Activated T-helper 2 cell treated with anti-CD3 and anti-CD28 coated beads, Interferon-gamma antibody, Interleukin-2, Interleukin-4, amounts not matched to agents 10 μg/mL and 5 μg/mL and 100 μg/mL, durations not matched to agents 14 hours and 24 hours and 36 hours (primary cell): Measurements from ENCODE around the gene PKP4. TPM values are rescaled to one million over a fixed set of nuclear protein-coding genes. Genes with fewer than 3 reads are reported as not detected.

Experiments used
- DNase-seq: peaks from one replicate; pipeline ENCODE4 v3.0.0; 2021; ENCODE audit warnings: low spot score
- H3K27ac Mint-ChIP-seq: one replicate; pipeline ENCODE4 v1.8.0; 2021; ENCODE audit warnings: mixed read lengths
- H3K27me3 Mint-ChIP-seq: one replicate; pipeline ENCODE4 v1.8.0; 2021; ENCODE audit warnings: low read depth, mixed read lengths
- H3K36me3 Mint-ChIP-seq: one replicate; pipeline ENCODE4 v1.8.0; 2021; ENCODE audit warnings: low read depth, mixed read lengths
- H3K4me1 Mint-ChIP-seq: one replicate; pipeline ENCODE4 v1.8.0; 2021; ENCODE audit warnings: low read depth, mixed read lengths
- H3K4me3 Mint-ChIP-seq: one replicate; pipeline ENCODE4 v1.8.0; 2021; ENCODE audit warnings: low read depth, mild to moderate bottlenecking, moderate library complexity, mixed read lengths
- H3K9me3 Mint-ChIP-seq: one replicate; pipeline ENCODE4 v1.8.0; 2021; ENCODE audit warnings: mixed read lengths
- intact Hi-C: fragments of 100-400 bp; cut with micrococcal nuclease; formaldehyde crosslinking; loops from one replicate; pipeline ENCODE4 v1.15.1; 2023
- total RNA-seq: library from RNA; stranded (reverse); gene quantifications from 2 replicates; pipeline ENCODE4 v1.2.3, GENCODE V29; 2022

PKP4 gene
- total RNA-seq, 1 donor from 2014 or later: 26.9 TPM

DNA sequence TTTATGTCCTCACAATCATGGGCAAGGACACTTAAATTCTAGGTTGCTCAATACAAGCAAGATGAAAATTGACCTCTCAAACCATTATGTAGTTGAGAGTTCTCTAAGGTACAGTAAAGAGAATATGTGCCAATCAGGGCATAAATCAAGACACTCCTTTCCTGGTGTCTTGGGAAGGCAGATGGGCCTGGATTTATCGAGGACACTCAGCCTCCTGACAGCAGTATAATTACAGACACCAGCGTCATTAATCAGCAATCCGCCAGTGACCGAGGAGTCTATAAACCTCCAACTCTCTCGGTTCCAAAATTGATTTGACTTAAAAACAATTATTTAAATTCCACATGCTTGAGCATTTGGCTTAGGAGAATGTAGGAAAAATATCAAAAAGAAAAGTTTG is 262.7 kb downstream of the PKP4 start:
- no peaks in the 10 kb centered on the region for H3K4me1 Mint-ChIP-seq
- no peaks in the 10 kb centered on the region for H3K9me3 Mint-ChIP-seq
- no peak overlapping the region for H3K27ac Mint-ChIP-seq
- H3K36me3 Mint-ChIP-seq: no peaks in the 10 kb centered on the region
- intact Hi-C loops: no loop called here
- H3K4me3 Mint-ChIP-seq: no peak overlapping the region
- H3K27me3 Mint-ChIP-seq: no peaks in the 10 kb centered on the region
- DNase-seq: no peak

- H3K9me3 Mint-ChIP-seq: no peaks in the 10 kb centered on the region
- H3K4me3 Mint-ChIP-seq: no peak overlapping the region
- H3K27me3 Mint-ChIP-seq: no peaks in the 10 kb centered on the region
- intact Hi-C loops: no loop called here
- no peak overlapping the region for H3K27ac Mint-ChIP-seq
- H3K36me3 Mint-ChIP-seq: no peaks in the 10 kb centered on the region
- no peak for DNase-seq
- H3K4me1 Mint-ChIP-seq: no peaks in the 10 kb centered on the region
These were observed 265.7 kb downstream of the PKP4 start for GRCh38 chr2:158722266-158723105.

DNA sequence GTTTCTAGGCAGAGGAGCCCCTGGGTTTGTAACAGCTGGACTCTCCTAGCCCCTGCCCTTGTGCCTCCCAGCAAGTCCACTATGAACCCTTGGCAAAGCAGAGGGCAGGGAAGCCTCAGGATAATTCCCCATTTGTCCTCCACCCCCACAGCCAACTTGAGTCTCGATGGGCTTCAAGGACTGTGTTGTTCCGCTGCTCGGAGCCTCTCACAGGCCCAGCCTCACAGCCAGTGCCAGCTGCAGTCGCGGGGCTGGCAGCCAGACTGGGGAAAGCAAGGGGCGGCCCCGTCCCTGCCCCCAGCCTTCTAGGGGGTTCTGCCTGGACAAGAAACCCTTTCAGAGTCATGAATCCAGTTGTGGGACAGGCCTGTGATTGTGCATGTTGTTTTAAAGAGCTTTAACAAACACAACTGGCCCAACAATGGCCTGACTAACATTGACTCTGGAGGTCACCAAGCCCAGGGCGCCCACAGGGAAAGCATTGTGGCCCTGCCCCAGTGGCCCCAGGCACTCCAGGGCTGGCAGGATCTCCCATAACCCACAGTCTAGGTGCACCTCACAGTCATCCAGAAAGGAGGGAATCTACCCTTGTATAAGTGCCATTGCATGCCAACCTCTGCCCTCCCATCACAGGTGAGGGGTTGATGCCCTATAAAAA is 266.6 kb downstream of the PKP4 start:
- DNase-seq: no peak
- no peaks in the 10 kb centered on the region for H3K4me1 Mint-ChIP-seq

GRCh38 chr2:158723921-158724802 is 267.4 kb downstream of the PKP4 start:
- H3K9me3 Mint-ChIP-seq: no peaks in the 10 kb centered on the region
- no peaks in the 10 kb centered on the region for H3K4me1 Mint-ChIP-seq
- no peaks in the 10 kb centered on the region for H3K36me3 Mint-ChIP-seq
- H3K27ac Mint-ChIP-seq: no peak overlapping the region
- H3K27me3 Mint-ChIP-seq: no peaks in the 10 kb centered on the region
- H3K4me3 Mint-ChIP-seq: no peak overlapping the region
- DNase-seq: no peak
- intact Hi-C loops: no loop called here

More for the DNA sequence above, 266.6 kb downstream of the PKP4 start:
- Mint-ChIP-seq H3K27me3 (no peaks in the 10 kb centered on the region), H3K4me3 (no peak overlapping the region), H3K36me3 (no peaks in the 10 kb centered on the region), H3K9me3 (no peaks in the 10 kb centered on the region), H3K27ac (no peak overlapping the region)
- intact Hi-C loops: no loop called here

DNA sequence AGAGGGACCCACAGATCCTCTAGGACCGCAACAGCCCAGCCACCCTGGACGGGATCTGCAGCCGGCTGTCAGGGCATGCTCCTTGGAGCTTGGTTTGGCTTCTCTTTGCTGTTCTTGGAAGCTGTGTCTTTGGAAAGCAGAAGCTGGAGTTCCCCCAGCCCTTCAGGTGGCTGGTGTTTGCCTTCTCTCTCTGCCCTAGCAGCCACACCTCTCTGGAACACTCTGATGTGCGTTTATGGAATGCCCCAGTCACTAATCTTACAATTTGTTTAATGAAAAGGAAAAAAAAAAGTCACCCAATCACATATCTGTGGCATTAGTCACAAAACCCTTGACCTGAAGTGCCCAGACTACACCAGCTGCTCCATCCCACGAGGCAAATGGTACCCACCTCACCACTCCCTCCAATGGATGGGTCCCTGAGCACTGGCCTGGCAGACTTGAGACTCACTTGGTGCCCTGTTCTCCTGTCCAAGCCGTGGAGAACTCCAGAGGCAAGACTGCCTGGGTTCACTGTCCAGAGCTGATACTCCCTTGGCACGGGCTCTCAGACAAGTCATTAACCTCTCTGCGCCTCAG is 268.1 kb downstream of the PKP4 start:
- Mint-ChIP-seq H3K36me3 (no peaks in the 10 kb centered on the region), H3K4me1 (no peaks in the 10 kb centered on the region), H3K9me3 (no peaks in the 10 kb centered on the region), H3K4me3 (no peak overlapping the region), H3K27me3 (no peaks in the 10 kb centered on the region), H3K27ac (no peak overlapping the region)
- no peak for DNase-seq
- intact Hi-C loops: no loop called here

DNA sequence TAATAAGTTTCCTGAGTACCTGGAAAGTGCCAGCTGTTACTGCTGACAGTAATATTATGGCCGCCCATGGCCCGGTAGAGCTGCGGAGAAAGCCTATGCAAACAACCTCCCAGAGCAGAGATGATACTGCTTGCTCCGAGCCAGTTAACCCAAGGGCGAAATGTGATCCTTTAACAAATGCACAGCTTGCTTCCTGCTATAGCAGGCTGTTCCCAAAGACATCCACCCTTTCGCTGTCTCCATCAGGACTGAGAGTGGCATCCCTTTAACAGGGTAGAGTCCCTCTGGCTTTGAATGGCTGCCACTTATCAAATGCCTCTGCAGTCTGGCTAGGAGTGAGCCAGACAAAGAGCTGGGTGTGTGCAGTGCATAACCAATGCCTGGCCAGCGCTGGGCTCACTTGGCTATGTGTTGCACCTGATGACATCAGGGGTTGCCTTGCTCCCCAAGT is 268.7 kb downstream of the PKP4 start:
- Mint-ChIP-seq H3K4me1 (no peaks in the 10 kb centered on the region), H3K36me3 (no peaks in the 10 kb centered on the region), H3K9me3 (no peaks in the 10 kb centered on the region)

DNA sequence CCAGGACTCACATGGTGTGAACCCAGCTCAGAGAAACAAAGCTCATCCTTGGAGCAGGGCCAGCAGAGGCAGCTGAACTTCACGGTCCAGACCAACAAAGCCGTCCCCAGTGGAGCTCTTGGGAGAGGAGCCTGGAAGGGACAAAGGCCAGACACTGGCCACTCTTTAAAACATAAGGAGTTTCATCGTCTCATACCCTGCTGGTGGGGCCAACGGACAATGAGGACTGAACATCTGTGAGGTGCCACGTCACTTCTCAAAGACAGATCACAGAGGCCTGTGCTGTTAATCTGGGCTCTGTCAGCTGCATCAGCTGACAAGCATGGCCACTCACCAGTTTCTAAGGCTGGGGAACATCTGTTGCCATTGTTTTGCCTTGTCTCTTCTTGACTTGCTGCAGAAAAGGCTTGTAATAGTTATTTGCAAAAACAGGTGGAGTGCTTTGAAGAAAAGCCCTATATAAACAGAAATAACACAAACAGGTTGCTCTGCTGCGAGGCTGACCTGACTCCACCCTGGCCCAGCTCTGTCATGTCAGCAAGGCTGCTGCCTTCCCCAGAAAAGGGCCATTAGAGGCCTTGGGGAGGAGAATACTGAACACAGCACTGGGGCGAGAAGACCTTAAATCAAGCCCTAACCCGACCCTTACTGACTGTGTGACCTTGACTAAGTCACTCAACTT is 270.3 kb downstream of the PKP4 start:
- H3K27ac Mint-ChIP-seq: no peak overlapping the region
- DNase-seq: no peak
- no peaks in the 10 kb centered on the region for H3K4me1 Mint-ChIP-seq
- H3K4me3 Mint-ChIP-seq: no peak overlapping the region
- H3K9me3 Mint-ChIP-seq: no peaks in the 10 kb centered on the region
- H3K36me3 Mint-ChIP-seq: no peaks in the 10 kb centered on the region
- intact Hi-C loops: no loop called here
- no peaks in the 10 kb centered on the region for H3K27me3 Mint-ChIP-seq

More for the DNA sequence above, 268.7 kb downstream of the PKP4 start:
- intact Hi-C loops: no loop called here
- H3K27me3 Mint-ChIP-seq: no peaks in the 10 kb centered on the region
- no peak overlapping the region for H3K27ac Mint-ChIP-seq
- DNase-seq: no peak
- no peak overlapping the region for H3K4me3 Mint-ChIP-seq

DNA sequence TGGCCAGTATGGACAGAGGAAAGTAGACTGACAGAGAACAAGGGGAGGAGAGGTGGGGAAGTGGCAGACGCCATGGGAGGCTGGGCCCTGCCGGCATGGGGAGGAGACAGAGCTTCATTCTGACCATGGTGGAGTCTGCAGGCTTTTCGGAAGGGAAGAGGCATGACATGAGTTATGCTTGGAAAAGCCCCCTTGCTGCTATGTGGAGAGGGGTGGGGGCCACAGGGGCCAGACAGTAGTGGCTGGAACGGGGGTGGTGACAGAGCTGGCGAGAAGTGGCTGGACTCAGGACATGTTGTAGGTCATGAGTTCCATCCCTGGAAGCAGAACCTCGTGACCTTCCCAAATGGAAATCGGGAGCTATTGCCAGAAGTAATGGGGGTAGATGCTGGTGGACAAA is 271.7 kb downstream of the PKP4 start:
- H3K27ac Mint-ChIP-seq: no peak overlapping the region
- no peaks in the 10 kb centered on the region for H3K36me3 Mint-ChIP-seq
- DNase-seq: no peak
- intact Hi-C loops: no loop called here
- H3K4me1 Mint-ChIP-seq: no peaks in the 10 kb centered on the region
- no peaks in the 10 kb centered on the region for H3K27me3 Mint-ChIP-seq
- no peak overlapping the region for H3K4me3 Mint-ChIP-seq
- no peaks in the 10 kb centered on the region for H3K9me3 Mint-ChIP-seq

GRCh38 chr2:158729451-158729850 is 272.7 kb downstream of the PKP4 start:
- Mint-ChIP-seq H3K36me3 (no peaks in the 10 kb centered on the region), H3K4me3 (no peak overlapping the region), H3K27ac (no peak overlapping the region), H3K9me3 (no peaks in the 10 kb centered on the region), H3K4me1 (no peaks in the 10 kb centered on the region), H3K27me3 (no peaks in the 10 kb centered on the region)
- no peak for DNase-seq
- intact Hi-C loops: no loop called here

- no peak for DNase-seq
- Mint-ChIP-seq H3K9me3 (no peaks in the 10 kb centered on the region), H3K36me3 (no peaks in the 10 kb centered on the region), H3K27ac (no peak overlapping the region), H3K27me3 (no peaks in the 10 kb centered on the region), H3K4me3 (no peak overlapping the region), H3K4me1 (no peaks in the 10 kb centered on the region)
- intact Hi-C loops: no loop called here
These were observed 273.3 kb downstream of the PKP4 start for GRCh38 chr2:158729873-158730620.

GRCh38 chr2:158730621-158731140 is 273.9 kb downstream of the PKP4 start:
- Mint-ChIP-seq H3K27me3 (no peaks in the 10 kb centered on the region), H3K36me3 (no peaks in the 10 kb centered on the region), H3K9me3 (no peaks in the 10 kb centered on the region), H3K27ac (no peak overlapping the region), H3K4me1 (no peaks in the 10 kb centered on the region), H3K4me3 (no peak overlapping the region)
- DNase-seq: no peak
- intact Hi-C loops: no loop called here
